ENCODE data around the gene RPS19BP1.

GRCh38 chr22:39571538-39571937 lies 39.0 kb upstream of the RPS19BP1 start:
- TF ChIP-seq CTCF (IDR thresholded peaks at IDR 0.05; ENCODE audit: borderline replicate concordance, extremely low read depth, low read length, poor library complexity, severe bottlenecking), result no peak
- no peak for TF ChIP-seq EZH2 (IDR thresholded peaks at IDR 0.05; ENCODE audit: borderline replicate concordance, low read depth, low read length, severe bottlenecking)

Data from DND-41 (cell line).